Measurements from ENCODE around the gene LMNTD1. TPM values are rescaled to one million over a fixed set of nuclear protein-coding genes. Genes with fewer than 3 reads are reported as not detected.

Gene LMNTD1
- total RNA-seq, 1 donor from 2014 or later: not detected

- Histone ChIP-seq H3K27me3 (ENCODE audit: control insufficient read depth, insufficient read depth, low read length) (no peaks in the 10 kb centered on the region), H3K36me3 (ENCODE audit: control insufficient read depth, insufficient read depth, low read length) (no peaks in the 10 kb centered on the region), H3K4me3 (ENCODE audit: low read depth, low read length) (no peak overlapping the region)
- FAIRE-seq (no peak), DNase-seq (ENCODE audit: low read depth) (no peak)
- no peak for TF ChIP-seq CTCF (IDR thresholded peaks at IDR 0.05; ENCODE audit: insufficient read depth, low read length, severe bottlenecking)
These were observed 37.1 kb upstream of the LMNTD1 start for GRCh38 chr12:25590011-25590721.

DNA sequence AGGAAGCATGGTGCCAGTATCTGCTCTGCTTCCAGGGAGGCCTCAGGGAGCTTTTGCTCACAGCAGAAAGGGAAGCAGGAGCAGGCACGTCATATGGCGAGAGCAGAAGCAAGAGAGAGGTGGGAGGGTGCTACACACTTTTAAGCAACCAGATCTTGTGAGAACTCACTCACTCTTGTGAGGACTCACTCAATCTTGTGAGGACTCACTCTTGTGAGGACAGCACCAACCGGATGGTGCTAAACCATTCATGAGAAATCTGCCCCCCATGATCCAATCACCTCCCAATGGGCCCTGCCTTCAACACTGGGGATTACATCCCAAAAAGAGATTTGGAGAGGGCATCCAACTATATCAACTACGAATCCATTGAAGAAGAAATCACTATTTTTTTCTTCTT, 34.3 kb upstream of the LMNTD1 start:
- no peak for TF ChIP-seq CTCF (IDR thresholded peaks at IDR 0.05; ENCODE audit: insufficient read depth, low read length, severe bottlenecking)
- H3K36me3 ChIP-seq (ENCODE audit: control insufficient read depth, insufficient read depth, low read length): no peaks in the 10 kb centered on the region
- no peak overlapping the region for H3K4me3 ChIP-seq (ENCODE audit: low read depth, low read length)
- FAIRE-seq (no peak), DNase-seq (ENCODE audit: low read depth) (no peak)
- H3K27me3 ChIP-seq (ENCODE audit: control insufficient read depth, insufficient read depth, low read length): no peaks in the 10 kb centered on the region

- FAIRE-seq (no peak), DNase-seq (ENCODE audit: low read depth) (peak; percentile 74)
- Histone ChIP-seq H3K36me3 (ENCODE audit: control insufficient read depth, insufficient read depth, low read length) (no peaks in the 10 kb centered on the region), H3K27me3 (ENCODE audit: control insufficient read depth, insufficient read depth, low read length) (no peaks in the 10 kb centered on the region), H3K4me3 (ENCODE audit: low read depth, low read length) (no peak overlapping the region)
- TF ChIP-seq CTCF (IDR thresholded peaks at IDR 0.05; ENCODE audit: insufficient read depth, low read length, severe bottlenecking): no peak
These were observed 32.6 kb upstream of the LMNTD1 start for GRCh38 chr12:25585662-25586061.

GRCh38 chr12:25585021-25585523, 32.0 kb upstream of the LMNTD1 start:
- TF ChIP-seq CTCF (IDR thresholded peaks at IDR 0.05; ENCODE audit: insufficient read depth, low read length, severe bottlenecking): no peak
- FAIRE-seq (no peak), DNase-seq (ENCODE audit: low read depth) (peak; percentile 90)
- Histone ChIP-seq H3K4me3 (ENCODE audit: low read depth, low read length) (no peak overlapping the region), H3K36me3 (ENCODE audit: control insufficient read depth, insufficient read depth, low read length) (no peaks in the 10 kb centered on the region), H3K27me3 (ENCODE audit: control insufficient read depth, insufficient read depth, low read length) (no peaks in the 10 kb centered on the region)

DNA sequence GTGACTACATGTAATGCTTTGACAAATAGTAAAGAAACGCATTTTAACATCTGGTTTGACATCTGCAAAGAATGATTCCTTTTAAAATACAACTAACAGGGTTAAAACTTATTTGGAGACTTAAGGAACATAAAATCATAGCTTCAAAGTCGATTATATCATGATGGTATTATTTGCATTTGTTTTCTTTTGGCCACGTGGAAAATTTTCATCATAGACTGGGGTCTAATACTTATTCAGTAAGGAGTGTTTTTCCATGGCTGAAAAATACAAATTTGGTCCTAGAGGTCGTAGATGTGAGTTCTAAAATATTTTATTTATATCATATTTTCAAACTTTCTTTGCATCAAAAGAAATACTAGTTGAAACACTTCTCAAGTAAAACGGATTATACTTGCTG, 31.5 kb upstream of the LMNTD1 start:
- FAIRE-seq (no peak), DNase-seq (ENCODE audit: low read depth) (no peak)
- H3K4me3 ChIP-seq (ENCODE audit: low read depth, low read length): no peak overlapping the region
- no peaks in the 10 kb centered on the region for H3K36me3 ChIP-seq (ENCODE audit: control insufficient read depth, insufficient read depth, low read length)
- no peak for TF ChIP-seq CTCF (IDR thresholded peaks at IDR 0.05; ENCODE audit: insufficient read depth, low read length, severe bottlenecking)
- H3K27me3 ChIP-seq (ENCODE audit: control insufficient read depth, insufficient read depth, low read length): no peaks in the 10 kb centered on the region

DNA sequence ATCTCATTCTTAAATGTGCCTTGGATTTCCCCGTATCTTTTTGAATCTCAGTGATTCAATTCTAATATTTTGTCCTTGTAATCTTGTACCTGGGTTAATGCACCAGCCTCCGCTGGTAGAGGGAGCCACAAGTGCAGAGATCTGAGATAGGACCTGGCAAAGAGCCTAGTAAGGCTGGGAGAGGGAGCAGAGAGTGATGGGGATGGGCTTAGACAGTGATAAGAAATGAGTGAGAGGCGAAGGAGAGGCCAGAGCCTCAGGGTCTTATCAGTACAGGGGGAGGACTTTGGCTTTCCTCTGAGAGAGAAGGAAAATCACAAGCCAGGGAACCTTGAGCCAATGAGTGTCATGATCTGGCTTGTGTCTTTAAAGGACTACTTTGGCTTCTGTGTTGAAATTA, 30.5 kb upstream of the LMNTD1 start:
- peak; percentile 18 for DNase-seq (ENCODE audit: low read depth)
- TF ChIP-seq CTCF (IDR thresholded peaks at IDR 0.05; ENCODE audit: insufficient read depth, low read length, severe bottlenecking): no peak

More for the DNA sequence above, 30.5 kb upstream of the LMNTD1 start:
- Histone ChIP-seq H3K27me3 (ENCODE audit: control insufficient read depth, insufficient read depth, low read length) (no peaks in the 10 kb centered on the region), H3K4me3 (ENCODE audit: low read depth, low read length) (no peak overlapping the region), H3K36me3 (ENCODE audit: control insufficient read depth, insufficient read depth, low read length) (no peaks in the 10 kb centered on the region)
- no peak for FAIRE-seq
